OCI-LY3 (cell line): ENCODE data around the gene C12orf43.

Experiments used
- CTCF ChIP-seq: fragments of 200-600, 300-600 bp; sonication (generic); IDR thresholded peaks from 2 replicates; pipeline ENCODE4 v1.5.1; 2014; ENCODE audit warnings: antibody characterized with exemption, low read length, low read depth
- EZH2phosphoT487 ChIP-seq: fragments of 200-600 bp; shearing (Covaris generic); IDR thresholded peaks from 2 replicates; pipeline ENCODE4 v1.6.1; 2018; ENCODE audit warnings: antibody characterized with exemption, mixed run types, low read depth

GRCh38 chr12:120994589-120995337, 21.5 kb downstream of the C12orf43 start:
- TF ChIP-seq CTCF, result no peak
- TF ChIP-seq EZH2phosphoT487, result no peak
